ENCODE results near the gene MGAT1. TPM values are rescaled to one million over a fixed set of nuclear protein-coding genes. Genes with fewer than 3 reads are reported as not detected.

The MGAT1 gene
- total RNA-seq, 1 donor from 2014 or later, result 137 TPM

- H3K4me1 Mint-ChIP-seq (ENCODE audit: unreplicated experiment), result no peaks in the 10 kb centered on the region
- H3K4me3 Mint-ChIP-seq (ENCODE audit: unreplicated experiment), result no peak overlapping the region
- peaks cover 15% of the 10 kb centered on the region for H3K9me3 Mint-ChIP-seq (ENCODE audit: unreplicated experiment)
- no peak overlapping the region for H3K27ac Mint-ChIP-seq (ENCODE audit: unreplicated experiment)
- no peak for TF ChIP-seq CTCF (IDR thresholded peaks at IDR 0.05)
- DNase-seq (ENCODE audit: extremely low spot score, unreplicated experiment), result no peak
- H3K36me3 Mint-ChIP-seq (ENCODE audit: unreplicated experiment), result no peaks in the 10 kb centered on the region
- peaks cover 5% of the 10 kb centered on the region for H3K27me3 Mint-ChIP-seq (ENCODE audit: unreplicated experiment)
Measured at GRCh38 chr5:180776376-180776775, 26.2 kb downstream of the MGAT1 start.

DNA sequence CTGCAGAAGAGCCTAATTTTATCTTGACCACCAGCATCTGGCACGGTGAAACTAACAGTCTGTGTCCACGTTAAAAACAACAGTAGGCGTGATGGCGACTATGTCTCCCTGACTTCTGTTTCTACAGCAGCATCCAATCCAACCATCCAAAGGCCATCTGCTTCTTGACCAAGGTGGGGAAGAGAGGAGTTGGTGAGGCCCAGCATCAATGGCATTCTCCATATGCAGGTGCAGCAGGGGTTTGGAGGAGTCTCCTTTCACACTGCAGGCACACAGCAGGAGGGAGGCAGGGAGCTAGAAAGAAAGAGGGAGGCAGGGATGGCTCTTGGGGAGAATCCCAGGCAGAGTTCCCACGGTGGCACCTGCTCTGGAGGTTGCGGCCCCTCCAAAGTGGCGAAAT is 27.0 kb downstream of the MGAT1 start:
- no peak overlapping the region for H3K27ac Mint-ChIP-seq (ENCODE audit: unreplicated experiment)
- no peaks in the 10 kb centered on the region for H3K4me1 Mint-ChIP-seq (ENCODE audit: unreplicated experiment)
- TF ChIP-seq CTCF (IDR thresholded peaks at IDR 0.05), result no peak
- DNase-seq (ENCODE audit: extremely low spot score, unreplicated experiment), result no peak
- H3K27me3 Mint-ChIP-seq (ENCODE audit: unreplicated experiment), result peaks cover 5% of the 10 kb centered on the region
- H3K9me3 Mint-ChIP-seq (ENCODE audit: unreplicated experiment), result peaks cover 15% of the 10 kb centered on the region
- H3K4me3 Mint-ChIP-seq (ENCODE audit: unreplicated experiment), result no peak overlapping the region
- H3K36me3 Mint-ChIP-seq (ENCODE audit: unreplicated experiment), result no peaks in the 10 kb centered on the region

DNA sequence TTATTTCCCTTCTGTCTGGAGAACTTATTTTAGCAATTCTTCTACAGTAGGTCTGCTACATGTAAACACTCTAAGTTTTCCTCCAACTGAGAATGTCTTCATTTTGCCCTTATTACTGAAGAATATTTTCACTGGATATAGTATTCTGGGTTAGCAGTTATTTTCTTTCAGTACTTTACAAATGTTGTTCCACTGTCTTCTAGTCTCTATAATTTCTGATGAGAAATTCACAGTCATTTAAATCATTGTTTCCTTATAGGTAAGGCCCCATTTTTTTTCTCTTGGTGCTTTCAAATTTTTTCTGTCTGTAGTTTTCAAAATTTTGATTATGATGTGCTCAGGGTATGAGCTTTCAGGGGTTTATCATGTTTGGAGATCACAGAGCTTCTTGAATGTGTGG is 30.8 kb downstream of the MGAT1 start:
- Mint-ChIP-seq H3K4me3 (ENCODE audit: unreplicated experiment) (no peak overlapping the region), H3K9me3 (ENCODE audit: unreplicated experiment) (peaks cover 28% of the 10 kb centered on the region), H3K36me3 (ENCODE audit: unreplicated experiment) (no peaks in the 10 kb centered on the region), H3K4me1 (ENCODE audit: unreplicated experiment) (no peaks in the 10 kb centered on the region), H3K27ac (ENCODE audit: unreplicated experiment) (no peak overlapping the region), H3K27me3 (ENCODE audit: unreplicated experiment) (peaks cover 10% of the 10 kb centered on the region)
- no peak for TF ChIP-seq CTCF (IDR thresholded peaks at IDR 0.05)
- DNase-seq (ENCODE audit: extremely low spot score, unreplicated experiment), result no peak

DNA sequence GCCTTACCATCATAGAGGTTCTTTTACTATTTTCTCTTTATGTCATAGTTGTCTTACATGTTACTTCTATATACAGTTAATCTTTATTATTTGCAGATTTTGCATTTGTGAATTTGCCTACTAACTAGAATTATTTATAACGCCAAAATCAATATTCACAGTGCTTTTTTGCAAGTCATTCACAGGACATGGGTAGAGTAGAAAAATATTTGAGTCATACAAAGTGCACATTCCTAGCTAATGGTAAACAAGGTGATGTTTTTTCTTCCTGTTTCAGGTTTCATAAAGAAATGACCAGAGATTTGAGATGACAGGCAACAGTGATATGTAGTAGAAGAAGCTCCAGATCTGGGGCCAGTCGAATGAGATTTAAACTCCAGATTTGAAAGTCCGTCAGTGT is 32.8 kb downstream of the MGAT1 start:
- no peak for TF ChIP-seq CTCF (IDR thresholded peaks at IDR 0.05)
- Mint-ChIP-seq H3K27me3 (ENCODE audit: unreplicated experiment) (peaks cover 16% of the 10 kb centered on the region), H3K4me1 (ENCODE audit: unreplicated experiment) (no peaks in the 10 kb centered on the region), H3K9me3 (ENCODE audit: unreplicated experiment) (peaks cover 28% of the 10 kb centered on the region), H3K36me3 (ENCODE audit: unreplicated experiment) (no peaks in the 10 kb centered on the region), H3K4me3 (ENCODE audit: unreplicated experiment) (no peak overlapping the region), H3K27ac (ENCODE audit: unreplicated experiment) (no peak overlapping the region)
- DNase-seq (ENCODE audit: extremely low spot score, unreplicated experiment), result no peak

GRCh38 chr5:180755601-180756000 is 47.0 kb downstream of the MGAT1 start:
- Mint-ChIP-seq H3K4me1 (ENCODE audit: unreplicated experiment) (no peaks in the 10 kb centered on the region), H3K36me3 (ENCODE audit: unreplicated experiment) (no peaks in the 10 kb centered on the region), H3K4me3 (ENCODE audit: unreplicated experiment) (no peak overlapping the region), H3K27me3 (ENCODE audit: unreplicated experiment) (peaks cover 6% of the 10 kb centered on the region), H3K9me3 (ENCODE audit: unreplicated experiment) (peaks cover 13% of the 10 kb centered on the region), H3K27ac (ENCODE audit: unreplicated experiment) (no peak overlapping the region)
- no peak for TF ChIP-seq CTCF (IDR thresholded peaks at IDR 0.05)
- DNase-seq (ENCODE audit: extremely low spot score, unreplicated experiment), result no peak

Data from osteocyte (in vitro differentiated cells).